Measurements from ENCODE around the gene COL24A1.
"Not testable (repeated sequence)": the region's sequence is repeated elsewhere in the genome, so short reads cannot be mapped to it uniquely, and the experiment has no call there.

Gene COL24A1

DNA sequence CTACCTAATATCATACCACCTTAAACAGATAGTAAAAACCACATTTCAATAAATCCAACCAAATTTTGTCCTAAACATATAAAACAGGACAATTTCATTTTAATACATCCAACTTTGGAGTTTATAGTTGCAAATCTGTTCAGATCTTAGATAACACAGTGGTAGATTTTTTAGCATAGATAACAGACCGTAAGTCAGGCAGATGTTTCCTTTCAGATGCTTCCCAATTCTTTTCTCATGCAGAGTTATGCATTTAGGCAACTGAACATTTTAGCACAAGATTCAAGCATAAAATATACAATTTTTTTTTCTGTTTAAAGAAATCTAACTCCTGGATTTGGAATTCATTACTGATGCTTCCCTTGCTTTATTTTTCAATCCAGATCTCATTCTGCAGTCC is 291.8 kb downstream of the COL24A1 start:
- DNase-seq, result no peak

DNA sequence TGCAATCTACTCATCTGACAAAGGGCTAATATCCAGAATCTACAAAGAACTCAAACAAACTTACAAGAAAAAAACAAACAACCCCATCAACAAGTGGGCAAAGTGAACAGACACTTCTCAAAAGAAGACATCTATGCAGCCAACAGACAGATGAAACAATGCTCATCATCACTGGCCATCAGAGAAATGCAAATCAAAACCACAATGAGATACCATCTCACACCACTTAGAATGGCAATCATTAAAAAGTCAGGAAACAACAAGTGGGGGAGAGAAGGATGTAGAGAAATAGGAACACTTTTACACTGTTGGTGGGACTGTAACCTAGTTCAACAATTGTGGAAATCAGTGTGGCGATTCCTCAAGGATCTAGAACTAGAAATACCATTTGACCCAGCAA is 292.9 kb downstream of the COL24A1 start:
- not testable (repeated sequence) for DNase-seq

DNA sequence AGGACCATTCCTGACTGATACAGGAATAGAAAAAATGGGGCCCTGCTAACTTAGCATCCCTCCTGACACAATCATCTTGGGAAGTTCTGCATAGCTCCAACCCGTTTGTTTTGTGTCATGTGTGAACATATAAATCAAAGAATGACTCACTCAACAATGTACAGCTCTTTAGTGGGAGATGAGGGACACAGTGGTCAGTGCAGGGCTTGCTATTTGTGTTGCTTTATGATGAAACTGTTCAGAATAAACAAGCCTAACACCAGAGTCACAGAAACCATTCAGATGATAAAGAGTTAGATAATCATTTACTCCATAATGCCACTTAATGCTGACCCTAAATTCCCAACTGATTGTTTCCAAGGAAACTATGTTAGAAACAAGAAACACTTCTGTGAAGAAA is 294.1 kb downstream of the COL24A1 start:
- no peak for DNase-seq

DNA sequence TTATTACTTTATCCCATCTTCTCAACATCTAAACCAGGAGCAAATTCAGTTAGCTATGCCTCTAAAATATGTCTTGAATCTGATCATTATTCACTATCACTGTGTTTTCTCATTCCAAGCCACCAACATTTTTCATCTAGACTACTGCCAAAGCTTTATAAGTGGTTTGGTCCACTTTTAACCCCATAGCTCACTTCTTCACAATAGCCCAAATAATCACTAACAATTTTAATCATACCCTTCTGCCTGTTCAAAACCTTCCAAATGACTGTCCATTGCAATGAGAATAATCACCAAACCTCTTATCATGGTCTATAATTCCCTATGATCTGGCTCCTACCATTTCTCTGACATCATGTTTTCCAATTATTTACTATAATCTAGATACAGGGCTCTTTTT is 298.6 kb downstream of the COL24A1 start:
- DNase-seq, result no peak

DNA sequence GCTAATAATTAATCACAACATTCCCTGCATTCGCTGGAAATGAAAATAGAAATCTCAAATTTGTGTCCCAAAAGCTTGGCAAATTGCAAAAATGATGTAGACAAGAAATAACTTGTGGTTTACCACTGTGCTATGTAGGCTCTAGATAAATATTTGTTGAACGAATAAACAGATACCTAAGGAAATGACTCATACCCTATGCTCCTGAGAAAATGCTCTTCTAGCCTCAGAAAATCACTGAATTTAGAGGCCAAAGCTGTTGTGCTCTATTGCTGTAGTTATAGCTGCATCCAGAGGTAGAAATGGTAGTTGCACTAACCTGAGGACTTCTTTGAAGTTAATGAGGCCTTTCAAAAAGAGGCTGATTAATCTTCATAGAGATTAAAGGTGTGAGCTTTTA is 306.3 kb downstream of the COL24A1 start:
- no peak for DNase-seq

DNA sequence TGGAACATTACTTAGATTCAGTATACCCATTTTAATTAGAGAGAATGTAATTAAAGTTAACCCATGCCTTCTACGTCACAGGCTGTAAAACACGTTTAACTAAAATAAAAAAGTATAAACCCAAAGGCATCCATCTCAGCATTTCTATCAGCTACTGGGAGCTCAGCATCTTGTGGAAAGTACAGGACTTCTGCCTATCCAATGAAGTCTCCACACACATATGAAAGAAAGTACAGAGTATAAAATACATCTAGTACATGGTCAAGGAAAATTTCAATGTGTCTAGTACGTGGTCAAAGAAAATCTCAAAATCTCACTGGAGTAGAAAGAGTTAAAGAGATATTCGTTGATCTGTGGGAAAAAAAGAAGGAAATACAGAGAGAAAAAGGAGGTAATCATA is 306.9 kb downstream of the COL24A1 start:
- DNase-seq, result no peak

DNA sequence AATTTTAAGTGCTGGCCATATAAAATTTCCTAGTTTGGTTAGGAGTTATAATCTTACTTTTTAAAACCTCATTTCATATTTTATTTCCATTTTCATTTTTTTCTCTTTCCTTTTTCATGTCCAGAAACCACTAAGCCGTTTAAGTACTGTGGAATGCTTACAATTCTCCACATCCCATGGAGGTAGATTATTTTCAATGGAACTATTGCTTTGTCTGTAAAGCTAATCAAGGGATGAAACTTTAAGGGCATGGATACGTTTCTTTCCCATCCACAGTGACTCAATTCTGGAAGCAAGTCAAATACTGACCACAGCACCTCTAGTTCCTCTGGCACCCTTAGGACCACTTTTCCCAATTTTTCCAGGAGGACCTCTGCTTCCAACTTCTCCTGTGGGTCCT is 309.2 kb downstream of the COL24A1 start:
- DNase-seq, result no peak

DNA sequence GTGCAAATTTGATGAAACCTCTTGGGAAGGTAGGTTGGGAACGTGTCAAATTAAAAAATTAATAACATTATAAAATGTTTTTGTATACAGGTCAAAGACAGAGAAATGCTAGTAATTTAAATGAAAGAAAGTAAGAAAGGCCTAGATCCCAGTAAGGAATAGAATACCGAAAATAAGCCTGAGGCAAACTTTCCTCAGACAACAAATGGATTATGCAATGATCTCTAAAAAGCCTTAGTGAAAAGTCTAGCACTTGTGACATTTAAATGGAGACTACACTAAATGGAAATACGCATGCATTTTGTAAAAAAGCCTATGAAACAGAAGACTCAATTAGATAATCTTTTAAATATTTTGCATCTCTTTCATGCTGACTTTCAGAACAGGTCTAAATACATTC is 309.9 kb downstream of the COL24A1 start:
- no peak for DNase-seq

DNA sequence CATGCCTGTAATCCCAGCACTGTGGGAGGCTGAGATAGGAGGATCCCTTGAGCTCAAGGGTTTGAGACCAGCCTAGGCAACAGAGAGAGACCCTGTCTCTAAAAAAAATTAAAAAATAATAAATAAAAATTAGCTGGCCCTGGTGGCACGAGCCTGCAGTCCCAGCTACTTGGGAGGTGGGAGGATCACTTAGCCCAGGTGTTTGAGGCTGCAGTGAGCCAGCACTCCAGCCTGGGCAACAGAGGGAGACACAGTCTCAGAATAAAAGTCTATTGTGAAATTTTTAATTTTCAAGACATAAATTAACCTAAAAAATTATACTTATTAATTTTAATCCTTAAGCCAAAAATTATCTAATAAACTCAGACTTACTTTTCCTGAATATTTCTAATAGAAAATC is 317.1 kb downstream of the COL24A1 start:
- DNase-seq, result no peak

DNA sequence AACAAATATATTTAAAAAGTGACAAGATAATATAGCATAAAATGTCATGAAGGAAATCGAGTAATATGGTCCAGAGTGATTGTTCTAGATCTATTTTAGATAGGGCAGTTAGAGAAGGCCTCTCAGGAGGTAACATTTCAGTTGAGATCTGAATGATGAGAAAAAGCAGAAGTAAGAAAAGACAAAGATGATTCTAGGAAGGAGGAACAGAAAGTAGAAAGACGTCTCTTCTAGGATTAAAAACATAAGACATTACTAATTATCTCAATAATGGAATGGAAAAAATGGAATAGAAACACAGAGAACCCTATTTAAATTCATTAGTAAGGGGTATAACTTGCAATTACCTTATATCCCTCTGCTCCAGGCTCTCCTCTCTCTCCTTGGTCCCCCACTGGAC is 318.3 kb downstream of the COL24A1 start:
- no peak for DNase-seq

DNA sequence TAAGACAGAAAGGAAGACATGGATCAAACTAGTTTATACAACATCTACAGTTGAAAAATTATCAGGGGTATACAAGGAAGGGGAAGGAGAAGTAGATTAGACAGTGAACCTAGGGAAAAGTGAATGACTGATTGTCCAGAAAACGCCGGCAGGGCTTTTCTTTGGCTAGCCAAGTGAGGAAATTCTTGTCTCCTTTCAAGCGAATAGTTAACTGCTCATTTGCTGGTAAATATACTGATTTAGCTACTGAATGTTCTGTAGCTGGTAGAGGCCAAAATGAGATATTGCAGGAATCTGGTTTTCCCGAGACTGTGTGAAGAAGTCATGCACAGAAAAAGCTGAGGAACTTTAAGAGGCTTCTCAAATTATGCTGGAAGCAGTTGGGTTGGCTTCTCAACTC is 319.8 kb downstream of the COL24A1 start:
- DNase-seq, result no peak

DNA sequence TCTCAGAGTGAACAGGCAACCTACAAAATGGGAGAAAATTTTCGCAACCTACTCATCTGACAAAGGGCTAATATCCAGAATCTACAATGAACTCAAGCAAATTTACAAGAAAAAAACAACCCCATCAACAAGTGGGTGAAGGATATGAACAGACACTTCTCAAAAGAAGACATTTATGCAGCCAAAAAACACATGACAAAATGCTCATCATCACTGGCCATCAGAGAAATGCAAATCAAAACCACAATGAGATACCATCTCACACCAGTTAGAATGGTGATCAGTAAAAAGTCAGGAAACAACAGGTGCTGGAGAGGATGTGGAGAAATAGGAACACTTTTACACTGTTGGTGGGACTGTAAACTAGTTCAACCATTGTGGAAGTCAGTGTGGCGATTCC is 323.4 kb downstream of the COL24A1 start:
- not testable (repeated sequence) for DNase-seq

DNA sequence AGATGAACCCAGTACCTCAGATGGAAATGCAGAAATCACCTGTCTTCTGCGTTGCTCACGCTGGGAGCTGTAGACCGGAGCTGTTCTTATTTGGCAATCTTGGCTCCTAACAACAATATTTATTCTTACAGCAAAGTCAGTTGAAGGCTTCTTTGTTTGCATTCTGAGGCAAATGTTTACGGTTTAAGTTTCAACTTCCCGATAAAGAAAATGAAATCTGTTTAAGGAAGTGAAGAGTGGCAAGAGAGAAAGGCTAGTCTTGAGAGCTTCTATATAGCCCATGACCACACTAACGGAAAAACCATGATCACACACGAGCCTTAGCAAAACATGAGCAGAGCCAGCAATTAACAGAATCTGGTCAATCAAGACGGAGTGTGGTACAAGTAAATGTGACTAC is 325.7 kb downstream of the COL24A1 start:
- DNase-seq, result no peak

DNA sequence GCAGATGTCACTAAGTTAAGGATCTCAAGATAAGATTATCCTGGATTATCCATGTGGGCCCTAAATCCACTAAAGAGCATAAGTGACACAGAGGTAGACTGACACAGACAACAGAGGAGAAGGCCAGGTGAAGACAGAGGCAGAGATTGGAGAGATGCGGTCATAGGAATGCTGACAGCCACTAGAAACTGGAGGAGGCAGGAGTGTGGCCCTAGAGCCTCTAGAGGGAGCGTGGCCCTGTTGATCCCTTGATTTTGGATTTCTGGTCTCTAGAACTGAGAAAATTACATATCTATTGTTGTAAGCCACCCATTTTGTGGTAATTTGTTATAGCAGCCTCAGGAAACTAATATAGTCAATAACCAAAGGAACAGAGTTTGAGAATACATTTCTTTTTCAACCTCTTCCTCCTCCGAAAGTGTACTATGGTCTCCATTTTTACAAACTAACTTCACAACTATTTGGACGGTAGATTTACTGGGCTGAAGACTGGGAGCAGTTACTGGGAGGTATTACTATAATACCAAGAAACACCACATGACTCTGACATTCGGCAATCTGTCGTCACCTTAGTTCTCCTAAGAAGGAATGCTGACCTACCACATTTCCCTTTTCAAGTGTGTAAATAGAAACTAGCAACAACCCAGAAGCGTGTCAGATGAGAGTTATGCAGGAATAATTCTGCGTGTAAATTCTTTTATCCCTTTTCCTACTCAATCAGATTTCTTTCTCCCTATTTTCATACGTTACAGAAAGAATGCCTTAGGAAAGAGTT is 332.3 kb downstream of the COL24A1 start:
- DNase-seq, result no peak

DNA sequence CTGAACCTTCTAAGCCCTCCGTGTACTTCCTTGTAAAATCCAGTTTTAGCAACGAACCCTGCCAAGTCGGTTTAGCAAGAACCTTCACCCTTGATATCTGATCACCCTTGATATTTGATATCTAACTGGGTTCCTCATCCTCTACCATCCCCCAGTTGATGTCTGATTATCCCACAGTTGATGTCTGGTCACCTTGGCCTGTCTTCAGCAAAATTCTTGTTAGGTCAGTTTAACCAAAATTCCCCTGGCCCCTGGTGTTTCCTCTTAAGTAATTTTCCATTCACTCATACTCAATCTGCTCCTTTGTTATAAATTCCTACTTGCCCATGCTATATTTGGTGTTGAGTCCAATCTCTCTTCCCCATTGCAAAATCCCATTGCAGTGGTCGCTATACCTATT is 333.9 kb downstream of the COL24A1 start:
- DNase-seq, result no peak

DNA sequence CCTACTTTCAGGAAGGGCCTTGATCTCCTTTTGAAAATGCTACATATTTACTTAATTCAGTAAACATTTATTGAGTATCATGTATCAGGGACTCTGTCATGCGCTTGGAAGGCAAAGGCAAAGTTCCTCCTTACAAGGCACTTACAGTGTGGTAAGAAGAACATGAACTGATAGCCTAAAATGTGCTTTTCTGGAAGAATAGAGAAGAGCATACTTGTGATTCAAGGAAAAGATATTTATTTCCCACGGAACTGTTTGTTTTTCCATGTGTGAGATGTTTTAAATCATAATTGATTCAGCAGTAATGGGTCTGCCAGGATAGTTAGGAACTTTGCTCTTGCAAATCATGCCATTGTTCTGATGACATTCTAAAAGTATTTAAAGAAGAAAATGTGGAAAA is 338.2 kb downstream of the COL24A1 start:
- DNase-seq, result no peak

DNA sequence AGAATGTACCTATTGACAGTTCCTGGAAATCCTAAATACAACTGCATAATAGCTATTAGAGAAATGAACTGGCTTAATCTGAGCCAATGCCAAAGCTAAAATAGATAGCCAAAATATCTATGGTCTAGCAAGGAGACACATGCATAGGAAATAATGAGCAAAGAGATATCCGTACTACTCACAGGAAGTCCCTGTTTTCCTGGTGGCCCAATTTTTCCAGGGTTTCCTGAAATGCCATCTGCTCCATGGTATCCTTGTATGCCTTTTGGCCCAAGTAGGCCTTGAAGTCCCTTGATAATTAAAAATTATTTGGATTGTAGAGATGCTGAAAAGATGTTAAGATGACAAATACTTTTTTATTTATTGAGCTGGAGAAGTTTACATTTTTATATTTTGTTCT is 340.0 kb downstream of the COL24A1 start:
- DNase-seq, result no peak

DNA sequence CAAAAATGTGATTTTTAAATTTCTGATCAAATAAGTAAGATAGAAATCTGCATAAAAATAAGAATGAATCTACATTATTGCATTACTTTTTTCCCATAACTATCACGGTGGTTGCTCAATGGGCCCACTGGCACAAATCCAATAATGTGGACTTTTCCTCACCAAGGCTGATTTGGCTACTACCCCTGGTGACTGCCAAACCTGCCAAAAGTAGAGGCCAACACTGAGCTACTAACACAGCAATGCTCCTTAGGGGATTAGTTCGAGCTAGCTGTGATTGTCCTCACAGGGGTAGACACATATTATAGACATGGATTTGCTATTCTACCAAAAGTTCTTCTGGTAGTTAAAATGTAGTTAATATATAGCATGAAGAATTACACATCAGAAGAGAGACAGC is 340.7 kb downstream of the COL24A1 start:
- DNase-seq, result no peak

DNA sequence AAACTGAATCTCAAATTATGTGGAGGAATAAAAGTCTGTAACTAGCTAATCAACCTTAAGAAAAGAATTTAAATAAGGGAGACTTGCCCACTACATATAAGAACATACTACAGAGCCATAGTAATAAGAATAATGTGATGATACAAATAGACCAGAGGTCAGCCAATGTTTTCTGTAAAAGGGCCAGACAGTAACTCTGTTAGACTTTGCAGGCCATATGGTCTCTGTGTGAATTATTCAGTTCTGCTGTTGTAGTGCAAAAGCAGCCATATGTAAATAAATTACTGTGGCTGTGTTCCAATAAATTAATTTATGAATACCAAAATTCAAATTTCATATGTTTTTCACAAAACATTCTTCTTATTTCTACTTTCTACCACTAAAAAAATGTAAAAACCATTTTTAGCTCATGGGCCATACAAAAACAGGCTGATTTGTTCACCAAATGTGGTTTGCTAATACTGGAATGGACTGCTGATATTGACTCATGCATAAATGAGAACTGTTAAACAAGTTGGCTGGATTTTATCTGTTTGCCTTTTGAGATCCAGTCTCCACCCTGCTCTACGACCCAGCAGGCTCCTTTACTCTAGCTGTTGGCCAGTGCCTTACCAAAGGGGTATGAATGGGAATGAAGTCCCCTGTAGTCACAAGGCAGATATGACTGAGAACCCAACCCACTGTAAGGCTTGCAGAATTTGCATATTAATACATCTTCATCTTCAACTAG is 350.2 kb downstream of the COL24A1 start:
- no peak for DNase-seq

DNA sequence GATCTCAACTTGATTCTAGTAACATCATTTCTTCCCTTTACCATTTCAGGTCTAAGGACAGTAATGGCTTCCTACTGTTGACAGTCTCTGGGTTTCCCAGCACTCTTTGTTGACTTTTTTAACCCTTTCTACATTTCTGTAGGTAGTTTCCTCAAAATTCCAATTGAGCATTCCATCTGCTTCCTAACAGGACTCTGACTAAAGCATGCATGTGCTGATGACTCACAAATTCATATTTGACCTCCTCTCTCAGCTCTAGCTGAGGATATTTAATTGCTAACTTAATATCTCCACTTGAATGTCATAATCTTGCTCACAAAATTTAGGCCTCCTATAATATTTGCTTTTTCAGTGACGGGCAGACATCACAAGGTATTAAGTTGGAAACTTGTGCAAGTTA is 355.1 kb downstream of the COL24A1 start:
- DNase-seq, result no peak

DNA sequence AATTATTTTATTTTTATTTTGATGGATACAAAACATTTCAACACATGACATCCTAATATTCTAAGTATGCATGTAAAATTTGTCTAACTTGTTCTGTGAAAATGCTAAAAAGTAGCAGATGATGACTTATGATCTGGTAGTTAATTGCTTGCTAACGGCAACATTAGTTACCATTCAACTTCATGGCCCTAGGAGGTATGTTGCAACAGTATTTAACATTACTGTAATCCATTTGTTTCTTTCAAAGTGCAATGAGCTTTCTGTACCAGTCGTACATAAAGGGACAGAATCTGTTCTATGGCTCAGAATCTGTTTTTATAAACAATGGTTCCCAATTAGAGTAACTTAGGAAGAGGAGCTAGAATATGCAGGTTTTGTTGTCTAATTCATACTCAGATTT is 356.8 kb downstream of the COL24A1 start:
- DNase-seq, result no peak

DNA sequence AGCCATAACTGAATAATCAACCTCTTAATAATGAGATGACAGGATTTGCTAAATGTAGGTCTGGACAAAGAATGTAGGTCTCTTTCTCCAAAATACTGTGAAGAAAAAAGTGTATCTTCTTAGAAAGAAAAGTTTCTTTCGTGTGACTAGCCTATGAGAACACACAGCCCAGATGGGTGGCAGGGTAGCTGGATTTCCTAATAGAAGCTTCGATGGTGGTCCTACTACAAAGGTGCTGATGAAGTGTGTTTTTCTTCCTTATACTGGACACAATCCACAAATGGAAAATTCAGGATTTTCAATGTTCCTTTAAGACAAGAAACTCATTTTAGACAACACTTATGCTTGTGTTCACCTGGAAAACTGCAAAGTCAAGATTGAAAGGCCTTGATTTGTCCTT is 358.2 kb downstream of the COL24A1 start:
- DNase-seq, result no peak

DNA sequence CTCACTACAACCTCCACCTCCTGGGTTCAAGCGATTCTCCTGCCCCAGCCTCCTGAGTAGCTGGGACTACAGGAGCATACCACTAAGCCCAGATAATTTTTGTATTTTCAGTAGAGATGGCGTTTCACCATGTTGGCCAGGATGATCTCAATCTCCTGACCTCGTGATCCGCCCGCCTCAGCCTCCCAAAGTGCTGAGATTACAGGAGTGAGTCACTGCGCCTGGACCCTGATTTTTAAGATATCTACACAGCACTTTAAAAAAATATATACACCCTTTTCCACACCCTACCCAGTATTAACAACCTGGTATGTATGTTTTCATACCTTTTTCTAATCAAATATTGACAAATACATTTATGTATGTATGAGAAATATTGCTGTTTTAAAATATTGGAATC is 379.6 kb downstream of the COL24A1 start:
- not testable (repeated sequence) for DNase-seq

DNA sequence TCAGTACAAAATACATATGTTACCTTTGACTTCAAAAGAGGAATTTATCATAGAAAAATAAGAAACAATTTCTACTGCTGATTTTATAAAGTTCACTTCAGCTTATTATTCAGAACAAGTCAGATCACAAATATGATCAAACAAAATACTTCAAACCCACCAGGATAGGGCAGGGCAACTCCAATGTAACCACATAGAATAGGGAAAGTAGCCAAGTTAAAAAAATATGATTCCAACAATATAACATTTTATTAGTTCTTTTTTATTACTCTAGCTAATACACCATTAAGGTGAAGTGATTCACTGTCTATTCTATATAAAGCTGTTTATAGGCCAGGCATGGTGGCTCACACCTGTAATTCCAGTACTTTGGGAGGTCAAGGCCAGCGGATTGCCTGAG is 393.8 kb downstream of the COL24A1 start:
- DNase-seq, result no peak

DNA sequence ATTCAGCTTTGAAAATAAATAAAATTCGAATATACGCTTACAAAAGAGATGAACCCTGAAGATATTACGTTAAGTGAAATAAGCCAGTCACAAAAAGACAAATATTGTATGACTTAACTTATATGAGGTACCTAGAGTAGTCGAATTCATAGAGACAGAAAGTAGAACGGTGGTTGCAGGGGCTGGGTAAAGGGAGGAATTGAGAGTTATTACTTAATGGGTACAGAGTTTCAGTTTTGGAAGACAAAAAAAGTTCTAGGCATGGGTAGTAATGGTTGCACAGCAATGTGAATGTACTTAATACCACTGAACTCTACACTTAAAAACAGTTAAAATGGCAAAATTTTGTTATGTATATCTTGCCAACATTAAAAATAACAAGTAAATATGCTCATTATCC is 399.7 kb downstream of the COL24A1 start:
- no peak for DNase-seq
